DLD1 (cell line): ENCODE results near the gene COL4A3.

Source experiments
- in situ Hi-C: cut with HindIII; loops from 2 replicates; pipeline ENCODE4 v1.10.0; 2017; ENCODE audit warnings: low sequenced_read_pairs

The COL4A3 gene

GRCh38 chr2:227285741-227286236 is 121.4 kb downstream of the COL4A3 start:
- in situ Hi-C loops: no loop called here

- in situ Hi-C loops: no loop called here
Observed at GRCh38 chr2:227287771-227288170, 123.3 kb downstream of the COL4A3 start.

DNA sequence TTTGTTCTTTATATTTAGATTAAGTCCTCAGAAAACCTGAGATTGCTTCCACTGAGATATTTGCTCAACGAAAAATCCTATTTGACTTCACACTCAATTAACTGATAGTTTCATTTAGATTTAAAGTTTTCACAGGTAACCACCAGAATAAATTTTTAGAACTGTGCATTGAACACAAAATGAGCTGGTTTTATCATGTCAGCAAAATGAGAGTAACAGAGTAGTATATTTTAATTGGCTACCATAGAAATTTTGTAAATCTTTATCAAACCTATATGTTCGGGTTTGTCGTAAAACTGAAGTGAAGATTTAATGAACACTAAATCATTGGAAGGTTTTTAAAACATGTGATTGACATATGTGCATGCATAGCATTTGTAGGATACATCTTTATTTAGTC is 127.9 kb downstream of the COL4A3 start:
- in situ Hi-C loops: no loop called here

DNA sequence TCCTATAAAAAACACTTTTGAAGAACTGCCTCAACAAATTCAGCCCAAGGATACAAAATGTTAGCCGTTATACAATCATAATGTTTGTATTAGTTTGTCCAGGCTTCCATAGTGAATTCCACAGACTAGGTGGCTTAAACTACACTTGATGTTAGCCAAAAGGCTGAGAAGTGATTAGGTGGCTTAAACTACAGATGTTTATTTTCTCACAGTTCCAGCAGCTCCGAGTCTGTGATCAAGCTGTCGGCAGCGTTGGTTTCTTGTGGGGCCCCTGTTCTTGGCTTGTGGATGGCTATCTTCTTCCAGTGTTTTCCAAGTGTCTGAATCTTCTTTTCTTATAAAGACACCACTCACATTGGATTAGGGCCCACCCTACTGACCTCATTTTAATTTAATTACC is 129.1 kb downstream of the COL4A3 start:
- in situ Hi-C loops: no loop called here

GRCh38 chr2:227295806-227296205 is 131.4 kb downstream of the COL4A3 start:
- in situ Hi-C loops: no loop called here

GRCh38 chr2:227296671-227297405 is 132.4 kb downstream of the COL4A3 start:
- in situ Hi-C loops: no loop called here

DNA sequence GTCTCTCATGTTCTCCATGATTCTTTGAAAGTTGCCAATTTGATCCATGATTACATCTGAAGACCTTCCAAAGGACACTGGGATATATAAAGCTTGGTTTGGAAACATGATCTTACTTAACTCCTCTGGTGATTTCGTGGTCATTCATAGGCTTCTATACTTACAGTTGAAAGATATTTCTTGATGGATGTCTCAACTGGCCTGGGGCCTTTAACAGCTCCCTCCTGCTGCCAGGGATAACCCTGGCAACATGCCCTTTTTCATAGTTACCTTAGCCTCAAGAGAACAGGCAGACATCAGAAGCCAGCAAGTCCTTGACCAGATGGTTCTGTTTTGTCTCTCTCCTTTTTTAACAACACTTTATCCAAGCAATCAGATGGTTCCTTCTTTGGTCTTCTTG is 137.1 kb downstream of the COL4A3 start:
- in situ Hi-C loops: no loop called here

DNA sequence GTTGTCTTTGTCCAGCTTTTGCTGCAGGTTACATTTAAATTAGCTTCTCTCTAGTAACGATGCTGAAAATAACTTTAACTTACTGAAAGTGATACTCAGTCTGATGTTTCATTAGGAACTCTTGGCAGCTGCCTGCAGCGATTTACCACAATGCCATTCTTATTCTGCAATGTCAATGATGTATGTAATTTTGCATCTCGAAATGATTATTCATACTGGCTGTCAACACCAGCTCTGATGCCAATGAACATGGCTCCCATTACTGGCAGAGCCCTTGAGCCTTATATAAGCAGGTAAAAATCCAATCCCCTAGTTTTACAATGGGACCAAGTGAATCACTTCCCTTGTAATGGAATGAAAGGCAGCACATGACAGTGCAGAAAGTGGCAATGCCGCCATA is 144.4 kb downstream of the COL4A3 start:
- in situ Hi-C loops: no loop called here

GRCh38 chr2:227310756-227311110 is 146.3 kb downstream of the COL4A3 start:
- in situ Hi-C loops: no loop called here

- in situ Hi-C loops: no loop called here
Observed at GRCh38 chr2:227311861-227312506, 147.6 kb downstream of the COL4A3 start.

DNA sequence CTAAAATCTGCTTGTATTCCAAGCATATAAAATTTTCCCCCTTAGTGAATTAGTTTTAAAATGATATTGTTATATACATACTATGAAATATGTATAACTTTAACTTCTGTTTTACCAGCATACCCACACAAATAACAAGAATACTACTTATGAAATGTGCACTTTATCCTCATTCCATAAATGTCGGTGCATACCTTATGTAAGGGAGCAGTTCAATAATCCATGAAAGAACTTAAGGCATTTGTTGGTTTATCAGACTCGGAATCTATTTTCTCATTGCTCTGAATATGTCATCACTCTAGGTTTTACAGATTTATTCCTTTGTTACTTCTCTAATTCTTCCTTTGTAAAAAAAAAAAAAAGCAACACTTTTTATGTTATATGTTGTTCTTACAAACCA is 148.2 kb downstream of the COL4A3 start:
- in situ Hi-C loops: no loop called here

GRCh38 chr2:227313310-227313709 is 148.9 kb downstream of the COL4A3 start:
- in situ Hi-C loops: no loop called here

DNA sequence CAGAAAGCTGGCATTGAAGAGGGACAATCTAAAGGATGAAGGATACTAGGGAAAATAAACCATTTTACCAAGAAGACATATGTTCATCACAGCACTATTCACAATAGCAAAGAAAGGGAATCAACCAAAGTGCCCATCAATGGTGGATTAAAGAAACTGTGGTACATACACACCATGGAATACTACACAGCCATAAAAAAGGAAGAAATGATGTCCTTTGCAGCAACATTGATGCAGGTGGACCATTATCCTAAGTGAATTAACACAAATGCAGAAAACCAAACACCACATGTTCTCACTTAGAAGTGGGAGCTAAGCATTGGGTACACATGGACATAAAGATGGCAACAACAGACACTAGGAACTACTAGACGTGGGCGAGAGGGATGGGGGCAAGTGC is 153.4 kb downstream of the COL4A3 start:
- in situ Hi-C loops: no loop called here

GRCh38 chr2:227320305-227321094 is 156.1 kb downstream of the COL4A3 start:
- in situ Hi-C loops: no loop called here

- in situ Hi-C loops: no loop called here
Observed at GRCh38 chr2:227322530-227323205, 158.2 kb downstream of the COL4A3 start.

GRCh38 chr2:227323818-227324217 is 159.4 kb downstream of the COL4A3 start:
- in situ Hi-C loops: no loop called here

GRCh38 chr2:227324642-227324994 is 160.2 kb downstream of the COL4A3 start:
- in situ Hi-C loops: no loop called here

- in situ Hi-C loops: no loop called here
Observed at GRCh38 chr2:227324995-227325838, 160.8 kb downstream of the COL4A3 start, which contains the start of gene MFF. Gene MFF, plus strand, starts transcription at chr2:227325251. Its CDS starts 5,415 bp downstream, at chr2:227330666.

- in situ Hi-C loops: no loop called here
Observed at GRCh38 chr2:227325839-227326195, 161.4 kb downstream of the COL4A3 start.

DNA sequence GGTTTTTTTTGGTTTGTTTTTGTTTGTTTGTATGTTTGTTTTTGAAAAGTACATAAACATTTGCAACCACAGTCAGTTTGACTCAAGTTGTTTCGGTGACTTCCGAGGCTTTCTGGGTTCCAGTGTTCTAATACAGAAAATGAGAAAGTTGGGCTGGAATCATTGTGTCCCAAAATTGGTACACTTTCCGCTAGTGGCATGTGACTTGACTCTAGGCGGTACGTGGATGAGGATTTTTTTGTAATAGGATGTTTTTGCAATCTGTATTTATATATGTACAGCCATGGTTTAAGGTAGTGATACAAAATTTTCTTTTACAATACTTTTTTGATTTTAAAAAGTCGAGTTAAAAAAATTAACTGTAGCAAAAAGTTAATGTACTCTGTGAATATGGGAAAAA is 162.4 kb downstream of the COL4A3 start:
- in situ Hi-C loops: no loop called here
